SU-DHL-6 (cell line): ENCODE results near the gene PSMD14.
"Not testable (repeated sequence)": the region's sequence is repeated elsewhere in the genome, so short reads cannot be mapped to it uniquely, and the experiment has no call there.

Experiments used
- CTCF ChIP-seq: fragments of 200-600 bp; sonication (generic); IDR thresholded peaks from one replicate; pipeline ENCODE4 v1.5.1; 2017; ENCODE audit warnings: antibody characterized with exemption, mild to moderate bottlenecking, low read length, moderate library complexity; ENCODE audit not compliant: insufficient read depth, poor library complexity, severe bottlenecking
- EZH2phosphoT487 ChIP-seq: fragments of 200-600 bp; sonication (generic), shearing (Covaris generic); conservative IDR thresholded peaks from 2 replicates; pipeline ENCODE4 v1.6.1; 2018; ENCODE audit warnings: mild to moderate bottlenecking, antibody characterized with exemption, low read length, moderate library complexity, mixed read lengths

GRCh38 chr2:161281615-161282310, 26.5 kb upstream of the PSMD14 start:
- not testable (repeated sequence) for TF ChIP-seq CTCF, EZH2phosphoT487
